ENCODE results near the gene BUB1B.

Gene BUB1B

DNA sequence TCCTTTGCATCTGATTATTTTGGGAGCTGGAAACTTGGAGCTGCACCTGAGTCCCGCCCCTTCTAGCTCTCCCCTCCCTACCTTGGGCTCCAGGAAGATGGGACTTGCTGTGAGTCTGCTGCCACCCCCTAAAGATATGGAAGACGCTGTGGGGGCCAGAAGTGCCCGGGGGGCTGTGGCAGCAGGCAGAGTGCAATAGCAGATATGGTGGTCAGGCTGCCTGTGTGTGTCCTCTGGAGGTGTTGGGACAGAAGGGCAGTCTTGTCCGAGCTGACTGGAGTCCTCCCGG lies 78.5 kb downstream of the BUB1B start:
- Histone ChIP-seq H3K36me3 (ENCODE audit: control insufficient read depth, insufficient read depth, low read length) (no peaks in the 10 kb centered on the region), H3K4me3 (ENCODE audit: insufficient read depth, low read depth, low read length, poor library complexity, severe bottlenecking) (no peak overlapping the region), H3K27me3 (replicated peaks; ENCODE audit: control insufficient read depth, insufficient read depth, low read length, poor library complexity, severe bottlenecking) (peaks cover 6% of the 10 kb centered on the region), H3K4me1 (ENCODE audit: control insufficient read depth, insufficient read depth, low read length, poor library complexity, severe bottlenecking) (peaks cover 6% of the 10 kb centered on the region), H3K27ac (ENCODE audit: insufficient read depth, low read length, poor library complexity, severe bottlenecking) (no peak overlapping the region), H3K9me3 (ENCODE audit: control insufficient read depth, low read length) (no peaks in the 10 kb centered on the region)
- no peak for DNase-seq

DNA sequence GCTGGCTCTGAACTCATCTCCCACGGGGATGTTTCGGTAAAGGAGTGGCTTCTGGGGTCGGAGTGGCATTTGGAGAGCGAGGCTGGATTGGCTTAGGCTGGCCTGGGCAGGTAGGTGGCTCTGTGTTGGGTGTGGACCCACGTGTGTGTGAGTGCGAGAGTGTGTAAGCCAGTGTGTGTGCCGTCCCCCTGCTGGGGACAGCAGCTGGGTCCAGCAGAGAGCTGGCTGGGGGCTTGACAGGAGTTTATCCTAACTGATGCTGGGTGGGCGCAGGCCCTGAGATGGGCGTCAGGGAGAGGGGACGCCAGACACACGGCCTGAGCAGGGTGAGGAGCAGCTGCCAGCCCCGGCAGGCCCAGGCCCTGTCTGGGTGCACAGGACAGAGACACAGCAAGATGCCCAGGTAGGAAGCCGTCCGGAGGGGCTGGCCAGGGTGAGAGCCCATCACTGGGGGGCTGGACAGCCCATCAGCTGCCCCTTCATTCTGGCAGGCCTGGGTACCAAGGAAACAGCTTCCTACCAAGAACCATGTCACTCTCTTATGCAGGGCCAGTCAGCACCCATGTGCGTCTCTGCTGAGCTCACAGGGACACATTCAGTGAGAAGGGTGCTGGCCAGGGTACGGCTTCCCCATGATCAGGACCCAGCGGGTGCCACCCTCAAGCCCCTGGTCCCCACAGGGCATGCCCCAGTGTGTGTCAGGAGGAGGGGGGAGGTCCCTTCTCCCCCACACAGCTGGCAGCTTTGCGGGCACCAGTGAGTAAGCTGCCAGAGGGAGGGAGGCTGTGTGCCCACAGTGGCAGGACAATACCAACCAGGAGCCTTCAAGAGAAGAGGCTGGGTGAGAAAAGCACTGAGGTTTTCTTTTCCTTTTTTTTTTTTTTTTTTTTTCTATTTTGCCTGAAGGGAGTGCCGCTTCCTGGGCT lies 79.1 kb downstream of the BUB1B start:
- Histone ChIP-seq H3K27ac (ENCODE audit: insufficient read depth, low read length, poor library complexity, severe bottlenecking) (no peak overlapping the region), H3K9me3 (ENCODE audit: control insufficient read depth, low read length) (no peaks in the 10 kb centered on the region), H3K4me1 (ENCODE audit: control insufficient read depth, insufficient read depth, low read length, poor library complexity, severe bottlenecking) (peaks cover 6% of the 10 kb centered on the region), H3K36me3 (ENCODE audit: control insufficient read depth, insufficient read depth, low read length) (no peaks in the 10 kb centered on the region), H3K27me3 (replicated peaks; ENCODE audit: control insufficient read depth, insufficient read depth, low read length, poor library complexity, severe bottlenecking) (peaks cover 6% of the 10 kb centered on the region), H3K4me3 (ENCODE audit: insufficient read depth, low read depth, low read length, poor library complexity, severe bottlenecking) (no peak overlapping the region)
- DNase-seq = no peak

DNA sequence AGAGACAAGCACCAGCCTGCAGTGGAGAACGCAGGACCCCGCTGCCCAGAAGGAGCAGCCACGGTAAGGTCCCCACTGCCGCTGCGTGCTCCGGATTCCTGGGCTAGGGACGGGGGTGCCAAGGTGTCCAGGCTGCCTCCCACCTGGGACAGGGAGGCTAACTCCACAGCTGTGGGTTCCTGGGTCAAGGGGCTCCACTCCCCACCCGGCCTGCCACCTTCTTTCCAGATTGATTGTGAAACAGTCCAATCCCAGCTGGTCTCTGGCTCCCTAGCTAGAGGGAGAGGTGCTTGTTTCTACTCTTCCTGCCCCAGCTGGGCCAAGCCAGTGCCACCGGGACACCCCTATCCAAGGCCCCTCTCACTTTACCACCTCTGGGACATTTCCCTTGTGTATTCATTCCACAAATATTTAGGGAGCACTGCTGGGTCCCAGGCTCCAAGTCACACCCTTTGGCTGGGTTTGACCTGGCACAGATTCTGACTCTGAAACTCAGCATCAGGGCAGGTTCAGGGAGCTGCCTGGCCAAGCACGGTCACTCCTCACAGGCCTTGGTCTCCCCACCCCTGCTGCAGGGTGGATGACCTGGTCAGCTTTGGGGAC lies 79.9 kb downstream of the BUB1B start:
- Histone ChIP-seq H3K9me3 (ENCODE audit: control insufficient read depth, low read length) (no peaks in the 10 kb centered on the region), H3K36me3 (ENCODE audit: control insufficient read depth, insufficient read depth, low read length) (no peaks in the 10 kb centered on the region), H3K27me3 (replicated peaks; ENCODE audit: control insufficient read depth, insufficient read depth, low read length, poor library complexity, severe bottlenecking) (peaks cover 6% of the 10 kb centered on the region), H3K4me3 (ENCODE audit: insufficient read depth, low read depth, low read length, poor library complexity, severe bottlenecking) (no peak overlapping the region), H3K27ac (ENCODE audit: insufficient read depth, low read length, poor library complexity, severe bottlenecking) (no peak overlapping the region), H3K4me1 (ENCODE audit: control insufficient read depth, insufficient read depth, low read length, poor library complexity, severe bottlenecking) (peaks cover 6% of the 10 kb centered on the region)
- no peak for DNase-seq

DNA sequence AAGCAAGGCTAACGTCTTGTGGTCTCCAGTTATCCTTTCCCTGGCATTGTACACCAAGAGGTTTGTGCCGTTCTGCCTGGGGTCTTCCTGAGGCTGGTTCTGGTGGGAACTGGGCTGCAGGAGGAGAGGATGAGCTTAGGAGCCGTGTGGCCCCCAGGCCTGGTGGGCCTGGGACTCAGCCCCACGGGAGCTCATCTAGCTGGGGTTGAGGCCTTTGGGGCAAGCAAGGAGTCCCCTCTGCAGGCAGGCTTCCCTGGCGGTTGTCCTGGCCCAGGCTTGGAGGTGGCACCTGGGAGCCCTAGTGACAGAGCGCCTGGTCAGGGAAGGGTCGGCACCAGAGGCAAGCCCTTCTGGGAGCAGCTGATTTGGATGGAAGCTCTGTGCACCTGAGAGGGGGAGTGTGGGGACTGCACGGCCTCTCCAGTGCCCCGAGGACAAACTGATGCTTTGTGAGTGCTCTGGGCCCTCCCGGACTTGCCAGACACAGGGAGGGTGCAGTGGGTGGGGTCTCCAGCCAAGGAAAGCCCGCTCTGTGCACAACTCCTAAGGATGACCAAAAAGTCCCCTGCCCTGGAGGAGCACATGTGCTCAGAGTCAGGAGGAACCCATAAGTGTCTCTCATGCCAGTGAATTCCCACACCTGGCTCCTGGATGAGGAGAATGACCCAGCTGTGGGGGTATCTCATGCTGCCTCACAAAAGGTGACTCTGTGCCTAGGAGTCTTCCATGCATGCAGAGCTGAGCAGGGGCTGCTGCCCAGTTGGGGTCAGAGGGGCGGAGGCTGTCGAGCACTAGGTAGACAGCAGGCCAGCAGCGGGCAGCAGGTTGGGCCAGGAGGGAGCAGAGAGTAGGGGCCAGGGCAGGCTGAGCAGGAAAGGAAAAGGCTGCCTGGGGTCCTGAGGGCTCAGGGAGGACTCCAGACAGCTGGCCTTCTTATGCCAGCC lies 80.7 kb downstream of the BUB1B start:
- Histone ChIP-seq H3K4me3 (ENCODE audit: insufficient read depth, low read depth, low read length, poor library complexity, severe bottlenecking) (no peak overlapping the region), H3K36me3 (ENCODE audit: control insufficient read depth, insufficient read depth, low read length) (no peaks in the 10 kb centered on the region), H3K27me3 (replicated peaks; ENCODE audit: control insufficient read depth, insufficient read depth, low read length, poor library complexity, severe bottlenecking) (peaks cover 6% of the 10 kb centered on the region), H3K4me1 (ENCODE audit: control insufficient read depth, insufficient read depth, low read length, poor library complexity, severe bottlenecking) (peaks cover 6% of the 10 kb centered on the region), H3K27ac (ENCODE audit: insufficient read depth, low read length, poor library complexity, severe bottlenecking) (no peak overlapping the region), H3K9me3 (ENCODE audit: control insufficient read depth, low read length) (no peaks in the 10 kb centered on the region)
- no peak for DNase-seq

DNA sequence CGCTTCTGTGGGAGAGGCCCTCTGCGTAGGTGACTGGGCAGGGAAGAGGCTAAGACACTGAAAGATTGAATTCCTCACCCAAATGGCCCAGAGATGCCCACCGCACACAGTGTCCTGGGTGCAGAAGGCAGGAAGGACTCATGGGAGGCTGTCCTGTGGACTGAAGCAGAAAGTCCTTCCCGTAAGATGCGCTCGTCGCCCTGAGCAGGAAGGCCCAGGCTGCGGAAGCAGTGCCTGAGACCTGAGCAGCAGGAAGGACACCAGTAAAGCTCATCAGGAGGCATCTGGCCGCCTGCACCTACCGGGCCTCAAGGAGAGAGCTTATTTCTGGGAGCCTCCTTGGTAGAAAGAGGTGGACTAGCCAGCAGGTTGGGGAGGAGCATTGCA lies 81.3 kb downstream of the BUB1B start:
- Histone ChIP-seq H3K36me3 (ENCODE audit: control insufficient read depth, insufficient read depth, low read length) (no peaks in the 10 kb centered on the region), H3K27ac (ENCODE audit: insufficient read depth, low read length, poor library complexity, severe bottlenecking) (no peak overlapping the region), H3K4me3 (ENCODE audit: insufficient read depth, low read depth, low read length, poor library complexity, severe bottlenecking) (no peak overlapping the region), H3K27me3 (replicated peaks; ENCODE audit: control insufficient read depth, insufficient read depth, low read length, poor library complexity, severe bottlenecking) (peaks cover 6% of the 10 kb centered on the region), H3K9me3 (ENCODE audit: control insufficient read depth, low read length) (no peaks in the 10 kb centered on the region), H3K4me1 (ENCODE audit: control insufficient read depth, insufficient read depth, low read length, poor library complexity, severe bottlenecking) (peaks cover 6% of the 10 kb centered on the region)
- no peak for DNase-seq

DNA sequence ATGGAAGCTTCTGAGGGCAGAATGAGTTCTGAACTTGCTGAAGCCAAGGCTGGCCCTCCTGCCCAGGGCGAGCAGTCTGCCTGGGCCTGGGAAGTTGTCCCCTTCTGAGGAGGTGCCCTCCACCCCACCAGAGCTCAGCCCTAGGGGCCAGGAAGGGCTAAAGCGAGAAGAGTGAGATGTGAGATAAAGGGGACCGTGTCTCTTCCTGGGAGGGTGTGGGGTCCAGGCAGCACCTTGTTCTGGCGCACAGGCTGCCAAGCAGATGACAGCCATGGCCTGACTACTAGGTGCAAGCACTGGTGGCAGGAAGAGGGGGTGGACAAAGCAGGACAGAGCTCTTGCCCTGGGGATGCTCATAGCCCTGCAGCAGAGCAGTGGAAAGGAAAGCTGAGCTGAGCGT lies 81.7 kb downstream of the BUB1B start:
- Histone ChIP-seq H3K36me3 (ENCODE audit: control insufficient read depth, insufficient read depth, low read length) (no peaks in the 10 kb centered on the region), H3K27ac (ENCODE audit: insufficient read depth, low read length, poor library complexity, severe bottlenecking) (no peak overlapping the region), H3K4me3 (ENCODE audit: insufficient read depth, low read depth, low read length, poor library complexity, severe bottlenecking) (no peak overlapping the region), H3K9me3 (ENCODE audit: control insufficient read depth, low read length) (no peaks in the 10 kb centered on the region), H3K27me3 (replicated peaks; ENCODE audit: control insufficient read depth, insufficient read depth, low read length, poor library complexity, severe bottlenecking) (peaks cover 6% of the 10 kb centered on the region), H3K4me1 (ENCODE audit: control insufficient read depth, insufficient read depth, low read length, poor library complexity, severe bottlenecking) (peaks cover 6% of the 10 kb centered on the region)
- DNase-seq = no peak

DNA sequence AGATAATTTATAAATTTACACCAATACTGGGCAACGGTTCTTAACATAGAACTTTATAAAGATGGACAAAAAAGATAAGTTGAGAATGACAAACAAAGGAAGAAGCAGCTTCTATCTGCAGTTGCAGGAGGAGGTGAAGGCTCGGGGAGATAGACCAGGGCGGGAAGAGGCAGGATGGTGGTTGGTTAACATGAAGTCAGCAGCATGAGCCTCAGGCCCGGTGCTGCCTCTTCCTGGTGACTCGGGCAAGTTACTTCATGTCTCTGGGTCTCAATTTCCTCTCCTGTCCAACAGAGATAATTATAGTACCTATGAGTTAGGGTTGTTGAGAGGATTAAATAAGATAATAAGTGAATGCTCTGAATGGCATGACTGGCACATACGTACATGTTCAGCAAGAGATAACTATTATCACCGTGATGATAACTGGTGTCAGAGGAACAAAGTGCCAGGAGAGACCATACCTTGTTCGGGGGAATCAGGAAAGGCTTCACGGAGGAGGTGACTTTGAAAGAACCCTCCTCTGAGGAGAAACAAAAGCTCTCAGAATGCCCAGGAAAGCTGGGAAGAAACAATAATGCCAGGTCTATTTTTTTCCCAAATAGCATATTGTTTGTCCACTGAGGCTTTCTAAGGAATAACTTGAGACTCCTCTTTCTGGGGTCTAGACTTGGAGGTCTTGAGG lies 82.4 kb downstream of the BUB1B start:
- no peak for DNase-seq
- peaks cover 6% of the 10 kb centered on the region for H3K4me1 ChIP-seq (ENCODE audit: control insufficient read depth, insufficient read depth, low read length, poor library complexity, severe bottlenecking)

DNA sequence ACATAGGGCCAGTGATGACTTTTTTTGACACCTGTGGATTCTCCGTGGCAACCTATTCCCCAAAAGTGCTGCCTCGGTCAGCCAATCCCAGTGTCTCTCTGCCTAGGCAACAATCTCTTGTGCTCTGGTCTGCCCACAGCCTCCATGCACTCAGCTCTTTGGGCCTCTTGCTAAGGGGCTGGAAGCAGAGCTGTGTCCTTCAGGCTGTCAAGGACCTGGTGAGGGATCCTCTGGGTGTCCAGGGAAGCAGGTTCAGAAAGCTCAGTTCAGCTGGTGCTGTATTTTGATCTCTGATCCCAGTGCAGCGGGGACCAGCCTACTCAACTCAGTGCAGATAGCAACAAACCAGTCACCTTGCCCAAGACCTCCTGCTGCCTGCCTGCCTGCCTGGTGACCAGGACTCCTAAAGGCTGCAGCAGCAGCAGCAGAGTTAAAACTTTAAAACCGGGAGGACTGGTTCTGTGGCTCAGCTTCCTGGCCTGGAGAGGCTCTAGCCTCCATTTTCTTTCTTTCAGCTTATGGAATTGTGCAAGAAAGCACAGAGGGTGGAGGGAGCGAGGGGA lies 84.2 kb downstream of the BUB1B start:
- Histone ChIP-seq H3K4me3 (ENCODE audit: insufficient read depth, low read depth, low read length, poor library complexity, severe bottlenecking) (no peak overlapping the region), H3K27me3 (replicated peaks; ENCODE audit: control insufficient read depth, insufficient read depth, low read length, poor library complexity, severe bottlenecking) (no peaks in the 10 kb centered on the region), H3K4me1 (ENCODE audit: control insufficient read depth, insufficient read depth, low read length, poor library complexity, severe bottlenecking) (no peaks in the 10 kb centered on the region), H3K36me3 (ENCODE audit: control insufficient read depth, insufficient read depth, low read length) (no peaks in the 10 kb centered on the region), H3K9me3 (ENCODE audit: control insufficient read depth, low read length) (no peaks in the 10 kb centered on the region), H3K27ac (ENCODE audit: insufficient read depth, low read length, poor library complexity, severe bottlenecking) (no peak overlapping the region)
- no peak for DNase-seq

More for the DNA sequence above, 82.4 kb downstream of the BUB1B start:
- Histone ChIP-seq H3K27ac (ENCODE audit: insufficient read depth, low read length, poor library complexity, severe bottlenecking) (no peak overlapping the region), H3K36me3 (ENCODE audit: control insufficient read depth, insufficient read depth, low read length) (no peaks in the 10 kb centered on the region), H3K9me3 (ENCODE audit: control insufficient read depth, low read length) (no peaks in the 10 kb centered on the region), H3K27me3 (replicated peaks; ENCODE audit: control insufficient read depth, insufficient read depth, low read length, poor library complexity, severe bottlenecking) (peaks cover 6% of the 10 kb centered on the region), H3K4me3 (ENCODE audit: insufficient read depth, low read depth, low read length, poor library complexity, severe bottlenecking) (no peak overlapping the region)

DNA sequence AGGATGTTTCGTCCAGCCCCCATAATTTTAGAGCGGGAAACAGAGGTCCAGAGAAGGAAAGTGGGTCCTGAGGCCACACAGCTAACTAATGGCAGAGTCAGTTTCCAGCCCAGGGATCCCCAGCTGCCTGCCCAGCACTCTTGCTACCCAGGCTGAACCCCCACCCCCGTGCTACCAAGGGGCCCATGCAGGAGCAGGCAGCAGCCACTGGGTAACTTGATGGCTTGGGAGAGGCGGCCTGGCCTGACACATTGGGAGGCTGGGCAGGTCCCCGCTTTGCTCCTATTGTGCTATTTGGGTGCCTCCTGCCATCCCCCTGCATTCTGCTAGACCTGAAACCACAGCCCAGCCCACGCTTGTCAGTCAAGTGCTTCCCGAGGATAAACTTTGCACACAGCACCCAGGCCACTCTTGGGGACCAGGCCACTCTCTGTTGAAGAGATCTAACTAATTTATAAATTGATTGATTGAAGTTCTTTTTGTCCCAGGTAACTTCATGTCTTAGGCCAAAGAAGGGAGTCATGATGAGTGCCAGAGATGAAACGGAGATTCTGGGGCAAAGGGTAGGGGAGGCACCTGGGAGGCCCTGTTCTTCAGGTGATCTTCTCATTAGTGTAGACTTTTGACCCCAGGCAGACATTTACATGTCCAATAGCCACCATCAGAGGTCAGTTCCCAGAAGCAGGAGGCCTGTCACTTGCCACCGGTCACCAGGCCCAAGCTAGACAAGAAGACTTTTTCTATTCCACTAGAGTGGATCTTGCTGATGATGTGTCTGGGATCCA lies 85.0 kb downstream of the BUB1B start:
- H3K36me3 ChIP-seq (ENCODE audit: control insufficient read depth, insufficient read depth, low read length) = no peaks in the 10 kb centered on the region
- H3K4me1 ChIP-seq (ENCODE audit: control insufficient read depth, insufficient read depth, low read length, poor library complexity, severe bottlenecking) = no peaks in the 10 kb centered on the region
- DNase-seq = no peak

More for the DNA sequence above, 85.0 kb downstream of the BUB1B start:
- Histone ChIP-seq H3K27me3 (replicated peaks; ENCODE audit: control insufficient read depth, insufficient read depth, low read length, poor library complexity, severe bottlenecking) (no peaks in the 10 kb centered on the region), H3K27ac (ENCODE audit: insufficient read depth, low read length, poor library complexity, severe bottlenecking) (no peak overlapping the region), H3K4me3 (ENCODE audit: insufficient read depth, low read depth, low read length, poor library complexity, severe bottlenecking) (no peak overlapping the region), H3K9me3 (ENCODE audit: control insufficient read depth, low read length) (no peaks in the 10 kb centered on the region)

Measured in effector memory CD4-positive, alpha-beta T cell (primary cell).